HS-5 (cell line): ENCODE results near the gene UBD.

Experiments used
- DNase-seq: peaks from one replicate; pipeline ENCODE4 v3.0.0-alpha.2; 2012; ENCODE audit warnings: low read depth

Gene UBD

GRCh38 chr6:29559524-29560287 is at the start of gene UBD:
Gene UBD (minus strand): TSS chr6:29559732. CDS start chr6:29559701, 31 bp downstream.
- no peak for DNase-seq

- no peak for DNase-seq
Observed at GRCh38 chr6:29608131-29608530, 48.6 kb upstream of the UBD start.

- DNase-seq: no peak
Observed at GRCh38 chr6:29603930-29604329, 44.4 kb upstream of the UBD start.

- DNase-seq: no peak
Observed at GRCh38 chr6:29603456-29603855, 43.9 kb upstream of the UBD start.

GRCh38 chr6:29602564-29603361 is 43.2 kb upstream of the UBD start:
- no peak for DNase-seq

- no peak for DNase-seq
Observed at GRCh38 chr6:29598172-29598747, 38.7 kb upstream of the UBD start.

- DNase-seq: no peak
Observed at GRCh38 chr6:29597184-29597583, 37.7 kb upstream of the UBD start.

- no peak for DNase-seq
Observed at GRCh38 chr6:29596381-29596900, 36.9 kb upstream of the UBD start.

GRCh38 chr6:29593199-29593855 is 33.8 kb upstream of the UBD start:
- DNase-seq: no peak

- DNase-seq: no peak
Observed at GRCh38 chr6:29591677-29592076, 32.1 kb upstream of the UBD start.

GRCh38 chr6:29590218-29590808 is 30.8 kb upstream of the UBD start:
- DNase-seq: no peak

- DNase-seq: peak; percentile 22
Observed at GRCh38 chr6:29589423-29590048, 30.0 kb upstream of the UBD start.

GRCh38 chr6:29584821-29585220 is 25.3 kb upstream of the UBD start, which contains the start of gene OR2H2:
Gene OR2H2 (plus strand): TSS chr6:29585121. CDS start chr6:29587945, 2,824 bp downstream.
- DNase-seq: no peak

GRCh38 chr6:29577544-29577943 is 18.0 kb upstream of the UBD start:
- no peak for DNase-seq

- DNase-seq: no peak
Observed at GRCh38 chr6:29576056-29576455, 16.5 kb upstream of the UBD start.

- no peak for DNase-seq
Observed at GRCh38 chr6:29567991-29568390, 8.5 kb upstream of the UBD start.

- DNase-seq: no peak
Observed at GRCh38 chr6:29567541-29567940, 8.0 kb upstream of the UBD start.

GRCh38 chr6:29566856-29567255 is 7.3 kb upstream of the UBD start:
- no peak for DNase-seq

GRCh38 chr6:29564875-29565274 is 5.3 kb upstream of the UBD start:
- no peak for DNase-seq

- DNase-seq: no peak
Observed at GRCh38 chr6:29563435-29563965, 4.0 kb upstream of the UBD start.

GRCh38 chr6:29561606-29562181 is 2.2 kb upstream of the UBD start:
- DNase-seq: no peak
